HepG2 (cell line): ENCODE measurements around the gene SNN. TPM values are rescaled to one million over a fixed set of nuclear protein-coding genes. Genes with fewer than 3 reads are reported as not detected.

ENCODE experiments used
- ATAC-seq: fragments of 200-7000 bp; cut with Tn5 transposase; 3 replicates; pipeline ENCODE4 v1.9.1; 2020; ENCODE audit warnings: mild to moderate bottlenecking, moderate library complexity
- BruUV-seq: library from RNA; stranded (reverse); fragments of 400-500 nt; replicated peaks from 2 replicates; lab custom pipeline; 2021; lab: Mats Ljungman, UMichigan
- CTCF ChIA-PET: fragments of 300-600 bp; formaldehyde crosslinking; extraction: SDS; loops from one replicate; lab custom pipeline; 2021; ENCODE audit warnings: low total read pairs, inconsistent platforms, low intra/inter-chr PET ratio; lab: Yijun Ruan, JAX
- POLR2A ChIA-PET: fragments of 350-600 bp; sonication (Branson Sonifier 250); formaldehyde crosslinking; loops from one replicate; lab custom pipeline; 2020; ENCODE audit warnings: antibody characterized with exemption, inconsistent platforms; lab: Yijun Ruan, JAX
- DNase-seq: peaks from one replicate; pipeline ENCODE4 v3.0.0-alpha.2; 2015; ENCODE audit warnings: low spot score
- FAIRE-seq: peaks from 3 replicates; lab custom pipeline; 2011; peaks lifted over from hg19 to GRCh38; lab: Jason Lieb, UNC
- H2AFZ ChIP-seq: one replicate; pipeline ENCODE4 v1.6.1; 2011; ENCODE audit warnings: low read length, inconsistent platforms
- H3K27ac ChIP-seq: fragments of 300-600 bp; 3 replicates; pipeline ENCODE4 v1.8.0; 2011; ENCODE audit warnings: mixed run types, mild to moderate bottlenecking, mixed read lengths, low read length, inconsistent platforms; ENCODE audit not compliant: insufficient read depth; ENCODE audit errors: extremely low read length
- H3K27me3 ChIP-seq, 2 experiments: fragments of 200-600 bp in 1 of 2; 2 replicates in 1 of 2; 3 replicates in 1 of 2; pipeline versions ENCODE4 v1.6.0 to v1.8.0; 2011; ENCODE audit warnings: low read length in 2 of 2, mild to moderate bottlenecking in 2 of 2, moderate library complexity in 2 of 2, inconsistent platforms in 1 of 2; ENCODE audit not compliant: insufficient read depth in 2 of 2, control insufficient read depth in 1 of 2
- H3K36me3 ChIP-seq, 2 experiments: fragments of 200-600 bp in 1 of 2; replicated peaks in 1 of 2; 2 replicates in 1 of 2; 3 replicates in 1 of 2; pipeline versions ENCODE4 v1.5.1 to v1.8.0; 2011; ENCODE audit warnings: low read length in 2 of 2, inconsistent platforms in 1 of 2; ENCODE audit not compliant: insufficient read depth in 2 of 2, control insufficient read depth in 1 of 2
- H3K4me1 ChIP-seq: 2 replicates; pipeline ENCODE4 v1.5.1; 2012; ENCODE audit warnings: low read length, inconsistent platforms; ENCODE audit not compliant: insufficient read depth
- H3K4me2 ChIP-seq: 2 replicates; pipeline ENCODE4 v1.6.0; 2011; ENCODE audit warnings: low read depth, low read length, inconsistent platforms
- H3K4me3 ChIP-seq, 3 experiments: fragments of 200-600 bp in 1 of 3; sonication (generic), shearing (Covaris generic) in 1 of 3; replicated peaks in 1 of 3; 2 replicates each; pipeline ENCODE4 v1.5.1; 2011 to 2016; ENCODE audit warnings: low read length in 3 of 3, inconsistent platforms in 2 of 3, low read depth in 2 of 3, mild to moderate bottlenecking in 2 of 3, control low read depth in 1 of 3, mixed read lengths in 1 of 3; ENCODE audit not compliant: insufficient read depth in 1 of 3
- H3K79me2 ChIP-seq: one replicate; pipeline ENCODE4 v1.6.1; 2011; ENCODE audit warnings: low read length, inconsistent platforms; ENCODE audit not compliant: insufficient read depth
- H3K9ac ChIP-seq: 2 replicates; pipeline ENCODE4 v1.6.0; 2011; ENCODE audit warnings: mild to moderate bottlenecking, low read depth, low read length, inconsistent platforms; ENCODE audit not compliant: insufficient read depth
- H3K9me3 ChIP-seq: 2 replicates; pipeline ENCODE4 v1.5.1; 2012; ENCODE audit warnings: mild to moderate bottlenecking, low read length
- H4K20me1 ChIP-seq: 2 replicates; pipeline ENCODE4 v1.6.0; 2011; ENCODE audit warnings: inconsistent platforms, mild to moderate bottlenecking, low read length, moderate library complexity; ENCODE audit not compliant: insufficient read depth
- HNF1B ChIP-seq: sonication (generic); formaldehyde crosslinking; IDR thresholded peaks from 2 replicates; pipeline ENCODE4 v1.5.1; 2020; ENCODE audit warnings: mild to moderate bottlenecking, moderate library complexity, missing genetic modification reagents
- HNF4A ChIP-seq: sonication (generic); formaldehyde crosslinking; IDR thresholded peaks from 2 replicates; pipeline ENCODE4 v1.4.0; 2020; ENCODE audit warnings: missing genetic modification reagents
- MAF1 ChIP-seq: sonication (generic); formaldehyde crosslinking; IDR thresholded peaks from 2 replicates; pipeline ENCODE4 v1.5.0; 2020; ENCODE audit warnings: missing genetic modification reagents, borderline replicate concordance
- NCOA1 ChIP-seq: sonication (generic); formaldehyde crosslinking; IDR thresholded peaks from 2 replicates; pipeline ENCODE4 v1.9.0; 2021; ENCODE audit warnings: missing genetic modification reagents
- NFKB2 ChIP-seq: sonication (generic); formaldehyde crosslinking; IDR thresholded peaks from 2 replicates; pipeline ENCODE4 v1.4.0; 2020; ENCODE audit warnings: missing genetic modification reagents, borderline replicate concordance
- POLR2A ChIP-seq, 2 experiments: IDR thresholded peaks; 2 replicates each; pipeline ENCODE4 v1.6.1; 2011; ENCODE audit warnings: low read depth in 2 of 2, low read length in 2 of 2, mild to moderate bottlenecking in 1 of 2, moderate library complexity in 1 of 2; ENCODE audit not compliant: insufficient read depth in 1 of 2
- POLR2AphosphoS2 ChIP-seq: IDR thresholded peaks from 2 replicates; pipeline ENCODE4 v1.6.1; 2011; ENCODE audit warnings: low read depth, low read length, improper control_type of control experiment
- SRSF1 ChIP-seq: fragments of 200-400 bp; formaldehyde crosslinking; optimal IDR thresholded peaks from 2 replicates; pipeline ENCODE3; 2017; ENCODE audit warnings: mild to moderate bottlenecking, low read depth, low read length, moderate library complexity
- ZNF530 ChIP-seq: sonication (generic); formaldehyde crosslinking; IDR thresholded peaks from 2 replicates; pipeline ENCODE4 v1.5.0; 2020; ENCODE audit warnings: low read depth, mild to moderate bottlenecking, missing genetic modification reagents
- ZNF572 ChIP-seq: sonication (generic); formaldehyde crosslinking; IDR thresholded peaks from 2 replicates; pipeline ENCODE4 v1.5.1; 2020; ENCODE audit warnings: mild to moderate bottlenecking, missing genetic modification reagents
- ZNF580 ChIP-seq: IDR thresholded peaks from 2 replicates; pipeline ENCODE4 v1.6.1; 2016; ENCODE audit warnings: low read depth, borderline replicate concordance
- ZNF687 ChIP-seq: sonication (generic); formaldehyde crosslinking; IDR thresholded peaks from 2 replicates; pipeline ENCODE4 v1.5.1; 2020; ENCODE audit warnings: mild to moderate bottlenecking, missing genetic modification reagents, moderate library complexity
- WGBS: methylation state at CpG from one replicate; pipeline ENCODE4 v1.1.6; 2017; ENCODE audit warnings: low lambda C conversion rate; 5-methylcytosine and 5-hydroxymethylcytosine counted together
- in situ Hi-C: cut with HindIII; loops from 2 replicates; pipeline ENCODE4 v1.10.0; 2017; ENCODE audit warnings: low pct_unique_long_range_greater_than_20kb; ENCODE audit not compliant: extremely low pct_ligation_motif_present
- intact Hi-C: fragments of 100-400 bp; cut with micrococcal nuclease; formaldehyde crosslinking; loops from one replicate; pipeline ENCODE4 v1.10.0; 2022; ENCODE audit not compliant: unreplicated experiment
- polyA plus RNA-seq, 8 experiments: library from polyadenylated mRNA; depleted of rRNA in 3 of 8; stranded (reverse) in 7 of 8; unstranded in 1 of 8; fragments of >200 nt; fragmentation: Illumina TruSeq in 4 of 8; extraction: Trizol in 4 of 8; gene quantifications; 2 replicates each; pipeline versions ENCODE4 v1.2.1 to v1.2.3, GENCODE V29; 2011 to 2016; ENCODE audit warnings: low read depth in 4 of 8, missing spikeins in 1 of 8, mixed read lengths in 1 of 8; ENCODE audit not compliant: insufficient read depth in 1 of 8
- total RNA-seq, 5 experiments: library from RNA; depleted of rRNA; stranded (reverse); fragments of >200 nt; fragmentation: Illumina TruSeq; extraction: Trizol; gene quantifications; 2 replicates each; pipeline ENCODE4 v1.2.3, GENCODE V29; 2016; ENCODE audit warnings: low read depth in 1 of 5

SNN gene
- total and polyA plus RNA-seq, 2 of the 13 experiments (the other 11 are each of a cell fraction or from before 2014, with no cell fraction given): 5.2 to 8.4 TPM

- Histone ChIP-seq H3K9me3 (no peaks in the 10 kb centered on the region), H3K27me3 (no peaks in the 10 kb centered on the region), H3K4me1 (peaks cover 36% of the 10 kb centered on the region), H4K20me1 (peaks cover 4% of the 10 kb centered on the region; the same call in 1 of the 2 replicates), H2AFZ (no peak overlapping the region), H3K36me3 (peaks cover 34 to 55% of the 10 kb centered on the region in 2 experiments), H3K9ac (no peak overlapping the region), H3K4me3 (no peak overlapping the region), H3K79me2 (no peaks in the 10 kb centered on the region), H3K4me2 (no peak overlapping the region), H3K27ac (no peak overlapping the region)
- in situ Hi-C loops: no loop called here
- no peak for DNase-seq
- WGBS: 95% methylated on average over 14 of the region's 14 CpGs
- TSS peak; percentile 23 for BruUV-seq
- intact Hi-C loops: no loop called here
- ChIA-PET CTCF (no interaction called here), POLR2A (interaction anchor here (1.0 to 1.7 kb wide), 3 partner anchors 12 to 66 kb away, joined by 3 to 11 read pairs (median 3); partner anchors contain the start of gene TXNDC11)
- TF ChIP-seq NCOA1: no peak
- TF ChIP-seq POLR2A (IDR thresholded peaks at IDR 0.05; ENCODE audit: insufficient read depth in 1 of 2, low read depth in 2 of 2, low read length in 2 of 2): 0 out of 4 replicates have a peak, but pooled peaks of 1 of the 2 experiments have one; percentile 11
- no peak for ATAC-seq
- FAIRE-seq: no peak
These were observed 8.5 kb downstream of the SNN start for GRCh38 chr16:11676799-11677198.

GRCh38 chr16:11677451-11677951, 9.2 kb downstream of the SNN start:
- ChIA-PET POLR2A (interaction anchor here (1.5 kb wide), 1 partner anchor 8 kb away, joined by 4 read pairs; no protein-coding TSS in a partner anchor), CTCF (no interaction called here)
- no peak overlapping the region for H2AFZ ChIP-seq
- no peaks in the 10 kb centered on the region for H3K79me2 ChIP-seq
- H3K27me3 ChIP-seq: no peaks in the 10 kb centered on the region
- intact Hi-C loops (no loop called here), in situ Hi-C loops (no loop called here)
- WGBS: 86% methylated on average over 9 of the region's 9 CpGs
- H3K36me3 ChIP-seq: peaks cover 39 to 62% of the 10 kb centered on the region in 2 experiments
- H4K20me1 ChIP-seq: peaks cover 4% of the 10 kb centered on the region; the same call in 1 of the 2 replicates
- no peak for FAIRE-seq
- H3K9ac ChIP-seq: no peak overlapping the region
- H3K4me1 ChIP-seq: peaks cover 29% of the 10 kb centered on the region
- no peak overlapping the region for H3K4me3 ChIP-seq
- H3K27ac ChIP-seq: no peak overlapping the region
- H3K4me2 ChIP-seq: no peak overlapping the region
- BruUV-seq: no TSS peak
- no peak for DNase-seq
- H3K9me3 ChIP-seq: no peaks in the 10 kb centered on the region
- no peak for ATAC-seq
- TF ChIP-seq ZNF687 (CRISPR knock-in tag) (0 out of 2 replicates have a peak, but pooled peaks have one; percentile 6), POLR2AphosphoS2 (peak; percentile 38; the same call in 1 of the 2 replicates), NFKB2 (CRISPR knock-in tag) (0 out of 2 replicates have a peak, but pooled peaks have one; percentile 7), ZNF530 (CRISPR knock-in tag) (no peak), SRSF1 (peak; percentile 46), MAF1 (CRISPR knock-in tag) (no peak), ZNF580 (CRISPR knock-in tag) (0 out of 2 replicates have a peak, but pooled peaks have one; percentile 32), ZNF572 (CRISPR knock-in tag) (0 out of 2 replicates have a peak, but pooled peaks have one; percentile 42), HNF4A (CRISPR knock-in tag) (no peak), HNF1B (0 out of 2 replicates have a peak, but pooled peaks have one; percentile 24)
